Dedifferentiated amniotic fluid mesenchymal stem cell (primary cell): ENCODE results near the gene CSN1S1.
"Not testable (repeated sequence)": the region's sequence is repeated elsewhere in the genome, so short reads cannot be mapped to it uniquely, and the experiment has no call there.

Experiments used
- DNase-seq: peaks from one replicate; pipeline ENCODE4 v3.0.0-alpha.2; 2016; ENCODE audit errors: extremely low spot score

CSN1S1 gene, protein sequence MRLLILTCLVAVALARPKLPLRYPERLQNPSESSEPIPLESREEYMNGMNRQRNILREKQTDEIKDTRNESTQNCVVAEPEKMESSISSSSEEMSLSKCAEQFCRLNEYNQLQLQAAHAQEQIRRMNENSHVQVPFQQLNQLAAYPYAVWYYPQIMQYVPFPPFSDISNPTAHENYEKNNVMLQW

GRCh38 chr4:69930768-69931167, at the start of gene CSN1S1:
Gene CSN1S1 (plus strand): TSS chr4:69931068. CDS start chr4:69932556, 1,488 bp downstream.
- no peak for DNase-seq

DNA sequence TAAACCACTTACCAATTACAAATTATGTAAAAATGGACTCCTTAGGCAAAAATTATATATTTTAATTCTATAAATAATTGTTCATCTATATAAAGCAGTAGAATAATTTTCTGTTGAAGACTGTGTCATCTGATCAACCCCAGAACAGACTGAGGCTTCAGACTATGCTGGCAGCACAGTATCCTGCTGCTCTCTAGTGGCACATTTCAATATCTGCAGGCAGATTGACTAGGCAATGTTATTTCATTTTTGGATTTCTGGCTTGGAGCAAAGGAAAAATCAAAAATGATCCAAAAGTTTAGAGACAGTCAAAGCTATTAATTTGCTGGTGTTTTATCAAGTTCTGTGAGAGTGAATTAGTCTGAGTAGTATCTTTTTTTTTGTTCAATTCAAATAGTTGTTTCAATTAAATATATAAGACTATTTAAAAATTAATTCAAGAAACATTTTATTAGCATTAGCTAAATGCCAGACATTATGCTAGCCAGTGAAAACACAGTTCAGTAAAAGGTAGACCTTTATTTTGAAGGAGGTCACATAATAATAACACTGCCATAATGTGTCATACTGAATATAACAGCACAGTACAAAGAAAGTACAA, 49.6 kb upstream of the CSN1S1 start:
- peak; percentile 78 for DNase-seq

DNA sequence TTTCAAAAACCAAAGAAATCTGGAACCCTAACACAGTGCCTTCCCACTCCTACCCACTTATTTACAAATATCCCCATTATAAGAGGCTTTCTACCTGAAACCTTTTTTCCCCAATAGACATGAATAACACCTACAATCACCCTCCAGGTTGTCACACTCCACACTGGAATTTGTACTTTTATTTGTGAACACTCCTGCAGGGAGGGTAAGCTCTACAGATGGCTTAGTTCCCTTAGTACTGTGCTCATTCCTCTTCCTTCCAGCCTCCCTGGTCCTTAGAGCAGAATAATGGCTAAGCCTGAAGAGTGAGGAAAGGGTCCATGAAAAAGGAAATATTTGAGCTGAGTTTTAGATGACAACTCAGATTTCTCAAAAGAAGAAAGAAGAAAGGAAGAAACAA, 48.7 kb upstream of the CSN1S1 start:
- no peak for DNase-seq

GRCh38 chr4:69888336-69888735, 42.5 kb upstream of the CSN1S1 start:
- no peak for DNase-seq

DNA sequence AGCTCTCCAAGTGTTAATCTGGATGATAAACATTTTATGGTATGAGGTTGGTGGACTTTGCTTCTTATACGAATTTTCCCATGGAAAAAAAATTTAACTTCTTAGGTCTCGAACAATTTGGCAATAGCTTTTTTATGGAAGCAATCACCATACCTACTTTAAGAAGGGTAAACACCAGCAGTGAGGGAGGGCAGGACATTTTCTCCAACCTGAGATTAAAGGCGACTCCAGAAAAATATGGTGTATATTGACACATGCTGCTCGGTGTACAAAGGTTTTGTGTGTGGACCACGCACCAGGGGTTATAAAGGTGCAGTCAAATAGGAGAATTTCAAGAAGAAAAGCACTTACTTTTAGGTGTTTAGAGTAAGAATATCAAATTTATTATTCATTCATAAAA, 36.7 kb upstream of the CSN1S1 start:
- DNase-seq, result no peak

DNA sequence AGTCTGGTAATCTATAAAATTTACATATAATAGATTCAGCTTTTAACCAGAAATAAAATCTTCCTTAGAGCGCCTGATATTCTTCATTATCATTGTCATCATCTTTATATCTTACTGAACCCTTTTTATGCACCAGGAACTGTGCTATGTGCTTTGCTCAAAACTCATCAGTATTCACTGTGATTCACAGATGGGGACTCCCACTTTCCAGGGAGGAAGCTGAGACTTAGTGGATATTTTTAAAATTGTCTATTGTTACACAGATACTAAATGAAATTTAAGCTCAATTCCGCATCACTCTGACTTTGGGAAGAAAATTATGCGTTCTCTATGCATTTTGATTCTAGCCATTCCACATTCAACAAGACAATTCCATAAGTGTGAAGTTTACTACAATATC, 36.1 kb upstream of the CSN1S1 start:
- DNase-seq, result no peak

DNA sequence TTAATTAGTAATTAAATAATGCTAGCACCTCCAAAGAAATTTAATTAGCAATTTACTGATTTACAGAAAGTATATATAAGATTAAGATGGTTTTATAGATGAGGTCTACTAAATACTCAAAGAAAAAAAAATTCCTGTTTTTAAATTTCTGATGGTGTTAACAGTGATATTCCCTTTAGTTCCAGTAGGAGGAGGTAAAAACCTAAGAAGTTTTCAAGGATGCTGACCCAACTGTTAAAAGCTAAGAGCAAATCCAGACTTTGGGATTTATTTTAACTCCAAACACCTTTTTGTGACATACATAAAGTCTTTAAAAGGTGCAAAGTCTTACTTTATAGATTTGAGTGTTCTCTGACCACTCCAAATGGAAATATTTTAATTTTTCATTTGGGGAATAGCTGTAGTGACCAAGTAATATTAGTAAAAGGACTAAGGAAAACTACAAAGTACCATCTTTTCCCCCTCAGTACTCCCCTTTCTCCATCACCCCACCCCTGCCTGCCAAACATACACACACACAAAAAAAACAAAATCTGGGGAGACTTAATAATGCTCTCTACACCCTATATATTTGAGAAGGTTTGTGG, 34.2 kb upstream of the CSN1S1 start:
- peak; percentile 31 for DNase-seq

- DNase-seq, result peak; percentile 17
These were observed 23.7 kb upstream of the CSN1S1 start for GRCh38 chr4:69907151-69907550.

- no peak for DNase-seq
These were observed 21.7 kb upstream of the CSN1S1 start for GRCh38 chr4:69909195-69909594.

DNA sequence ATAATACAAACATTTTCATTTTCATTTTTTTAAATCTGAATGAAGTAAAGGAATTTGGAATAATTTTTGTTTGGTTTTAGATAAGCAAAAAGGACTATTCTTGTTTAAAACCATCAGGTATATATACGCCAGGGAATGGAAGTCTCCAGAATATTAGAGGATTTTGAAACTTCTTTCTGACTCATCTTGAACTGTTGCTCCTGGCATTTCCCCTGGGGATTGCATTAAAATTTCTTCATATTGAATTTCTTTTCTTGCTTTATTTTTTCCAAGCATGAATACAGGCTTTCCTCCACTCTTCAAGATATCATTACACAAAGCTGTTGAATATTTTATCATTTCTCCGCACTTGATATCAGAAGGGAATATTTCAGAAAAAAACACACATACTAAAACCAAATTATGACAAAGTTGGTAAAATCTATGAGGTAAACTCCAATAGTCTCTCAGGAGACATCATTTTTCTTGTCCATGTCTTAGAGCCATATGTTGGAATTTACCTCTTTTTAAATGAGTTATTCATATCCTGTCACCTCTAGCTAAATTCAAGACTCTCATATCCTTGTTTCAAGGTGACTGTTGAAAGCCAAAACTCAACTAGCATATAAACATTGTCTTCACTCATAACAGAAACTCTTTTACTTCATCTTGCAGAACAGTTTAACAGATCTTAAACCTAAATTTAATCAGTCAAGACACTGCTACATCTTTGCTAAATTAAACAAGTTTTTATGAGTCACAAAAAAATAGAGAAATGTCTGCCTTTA, 20.7 kb upstream of the CSN1S1 start:
- peak; percentile 83 for DNase-seq

GRCh38 chr4:69920874-69921273, 10.0 kb upstream of the CSN1S1 start:
- DNase-seq, result no peak

DNA sequence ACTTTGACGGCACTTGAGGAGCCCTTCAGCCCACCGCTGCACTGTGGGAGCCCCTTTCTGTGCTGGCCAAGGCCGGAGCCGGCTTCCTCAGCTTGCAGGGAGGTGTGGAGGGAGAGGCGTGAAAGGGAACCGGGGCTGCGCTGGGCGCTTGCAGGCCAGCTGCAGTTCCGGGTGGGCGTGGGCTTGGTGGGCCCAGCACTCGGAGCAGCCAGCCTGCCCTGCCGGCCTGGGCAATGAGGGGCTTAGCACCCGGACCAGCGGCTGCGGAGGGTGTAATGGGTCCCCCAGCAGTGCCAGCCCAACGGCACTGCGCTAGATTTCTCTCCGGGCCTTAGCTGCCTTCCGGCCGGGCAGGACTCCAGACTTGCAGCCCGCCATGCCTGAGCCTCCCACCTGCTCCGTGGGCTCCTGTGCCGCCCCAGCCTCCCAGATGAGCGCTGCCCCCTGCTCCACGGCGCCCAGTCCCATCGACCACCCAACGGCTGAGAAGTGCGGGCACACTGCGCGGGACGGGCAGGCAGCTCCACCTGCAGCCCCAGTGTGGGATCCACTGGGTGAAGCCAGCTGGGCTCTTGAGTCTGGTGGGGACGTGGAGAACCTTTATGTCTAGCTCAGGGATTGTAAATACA, 7.0 kb upstream of the CSN1S1 start:
- not testable (repeated sequence) for DNase-seq

DNA sequence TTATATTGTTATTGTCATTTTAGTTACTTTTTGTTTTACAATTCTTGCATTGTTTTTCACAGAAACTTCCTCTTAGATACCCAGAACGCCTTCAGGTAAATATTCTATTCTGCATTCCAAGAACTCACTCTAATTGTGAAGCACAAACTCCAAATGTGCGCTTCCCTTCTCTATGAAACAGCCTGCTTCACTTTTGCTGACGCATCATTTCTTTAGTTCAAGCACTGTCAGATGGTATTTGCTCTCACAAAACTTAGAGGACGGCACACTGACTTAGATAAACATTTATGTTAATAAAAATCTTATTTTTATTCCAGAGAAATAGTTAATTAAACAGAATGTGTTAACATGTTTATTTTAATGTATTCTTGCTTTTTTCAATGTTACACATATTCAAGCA, 3.3 kb downstream of the CSN1S1 start:
- no peak for DNase-seq

GRCh38 chr4:69936566-69936965, 5.7 kb downstream of the CSN1S1 start:
- DNase-seq, result peak; percentile 46

DNA sequence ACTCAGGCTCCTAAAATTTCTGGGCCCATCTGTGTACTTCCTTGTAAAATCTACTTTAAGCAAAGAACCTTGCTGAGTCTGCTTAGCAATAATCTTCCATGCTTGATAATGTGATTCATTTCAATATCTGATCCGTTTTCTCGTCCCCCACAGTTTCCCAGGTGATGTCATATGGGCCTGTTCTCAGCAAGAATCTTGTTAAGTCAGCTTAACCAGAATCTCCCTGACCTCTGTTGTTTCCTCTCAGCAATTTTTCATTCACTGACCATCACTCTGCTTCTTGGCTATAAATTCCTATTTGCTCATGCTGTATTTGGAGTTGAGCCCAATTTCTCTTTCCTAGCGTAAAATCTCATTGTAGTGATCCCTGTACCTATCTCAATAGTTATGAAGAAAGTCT, 20.7 kb downstream of the CSN1S1 start:
- no peak for DNase-seq

DNA sequence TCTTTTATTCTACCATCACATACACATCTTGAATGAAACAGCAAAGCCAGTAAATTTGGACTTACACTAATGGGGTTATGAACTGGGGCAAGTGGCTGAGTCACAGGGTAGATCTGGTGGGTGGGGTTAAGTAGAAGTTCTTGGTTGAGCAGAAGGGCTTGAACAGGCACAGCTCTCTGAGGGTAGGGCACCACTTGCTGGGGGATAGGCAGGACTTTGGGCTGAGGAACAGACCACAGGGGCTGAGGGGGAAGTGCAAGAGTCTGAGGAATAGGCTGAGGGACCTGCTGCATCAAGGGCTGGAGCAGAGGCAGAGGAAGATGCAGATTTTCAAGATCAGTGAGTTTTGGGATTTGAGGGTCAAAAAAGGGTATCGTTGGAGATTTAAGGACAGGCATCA, 26.3 kb downstream of the CSN1S1 start:
- no peak for DNase-seq

GRCh38 chr4:69965628-69966027, 34.8 kb downstream of the CSN1S1 start, which contains the start of gene CSN2:
Gene CSN2 (minus strand): TSS chr4:69965728. CDS start chr4:69960995, 4,733 bp downstream.
- DNase-seq, result no peak

GRCh38 chr4:69970071-69970470, 39.2 kb downstream of the CSN1S1 start:
- DNase-seq, result peak; percentile 53

- DNase-seq, result peak; percentile 66
These were observed 43.8 kb downstream of the CSN1S1 start for GRCh38 chr4:69974631-69975030.

DNA sequence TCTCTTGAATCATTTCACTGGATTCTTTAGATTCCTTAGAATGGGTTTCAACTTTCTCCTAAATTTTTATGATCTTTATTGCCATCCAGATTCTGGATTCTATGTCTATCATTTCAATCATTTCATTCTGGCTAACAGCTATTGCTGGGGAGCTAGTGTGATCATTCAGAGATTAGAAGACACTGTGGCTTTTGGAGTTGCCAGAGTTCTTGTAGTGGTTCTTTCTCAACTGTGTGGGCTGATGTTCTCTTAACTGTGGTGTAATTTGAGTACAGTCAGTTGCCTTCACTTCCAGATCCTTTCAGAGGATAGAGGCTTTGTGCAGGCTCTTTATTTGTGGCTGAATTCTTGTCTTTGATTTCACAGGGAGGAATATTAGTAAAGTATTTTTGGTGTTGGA, 46.7 kb downstream of the CSN1S1 start:
- DNase-seq, result peak; percentile 70

GRCh38 chr4:69984030-69984443, 53.2 kb downstream of the CSN1S1 start:
- DNase-seq, result no peak

GRCh38 chr4:69986663-69987062, 55.8 kb downstream of the CSN1S1 start:
- no peak for DNase-seq
